SH-SY5Y (cell line): ENCODE data around the gene RIPOR3.

Experiments
- GATA2 ChIP-seq: IDR thresholded peaks from 2 replicates; pipeline ENCODE4 v1.6.1; 2011; ENCODE audit warnings: mild to moderate bottlenecking, low read depth, low read length
- GATA3 ChIP-seq: IDR thresholded peaks from 2 replicates; pipeline ENCODE4 v1.6.1; 2011; ENCODE audit warnings: low read depth, mild to moderate bottlenecking, low read length, moderate library complexity

- TF ChIP-seq GATA3 (no peak), GATA2 (no peak)
Measured at GRCh38 chr20:50728981-50729874, 37.9 kb upstream of the RIPOR3 start.
